SK-N-SH (cell line): ENCODE measurements around the gene MED6. TPM values are rescaled to one million over a fixed set of nuclear protein-coding genes. Genes with fewer than 3 reads are reported as not detected.

Experiments used
- CTCF ChIA-PET: fragments of 300-600, 350-600 bp; formaldehyde crosslinking; extraction: SDS; loops from one replicate; lab custom pipeline; 2021; lab: Yijun Ruan, JAX
- POLR2A ChIA-PET: fragments of 350-600 bp; sonication (Branson Sonifier 250); formaldehyde crosslinking; extraction: SDS; loops from one replicate; lab custom pipeline; 2020; ENCODE audit warnings: antibody characterized with exemption, inconsistent platforms; lab: Yijun Ruan, JAX
- DNase-seq: peaks from one replicate; pipeline ENCODE4 v3.0.0; 2012
- H2AFZ ChIP-seq: fragments of 200-600 bp; sonication (generic); 2 replicates; pipeline ENCODE4 v1.8.1; 2016; ENCODE audit warnings: antibody characterized with exemption, mild to moderate bottlenecking, low read depth
- H3F3A ChIP-seq: fragments of 200-600 bp; sonication (generic); replicated peaks from 2 replicates; pipeline ENCODE3; 2016; ENCODE audit warnings: antibody characterized with exemption, mild to moderate bottlenecking; ENCODE audit not compliant: insufficient read depth
- H3K27ac ChIP-seq, 2 experiments: fragments of 200-500 bp in 1 of 2; fragments of 200-600 bp in 1 of 2; sonication (Bioruptor generic) in 1 of 2; sonication (generic), shearing (Covaris generic) in 1 of 2; 2 replicates each; pipeline versions ENCODE4 v1.5.1 to v1.6.1; 2014 to 2016; ENCODE audit warnings: low read depth in 2 of 2, inconsistent platforms in 1 of 2, low read length in 1 of 2, mild to moderate bottlenecking in 1 of 2, mixed read lengths in 1 of 2
- H3K27me3 ChIP-seq: fragments of 200-600 bp; sonication (generic), shearing (Covaris generic); 2 replicates; pipeline ENCODE4 v1.6.1; 2016; ENCODE audit warnings: mixed run types; ENCODE audit not compliant: insufficient read depth
- H3K36me3 ChIP-seq, 2 experiments: fragments of 200-500 bp in 1 of 2; fragments of 200-600 bp in 1 of 2; sonication (Bioruptor generic) in 1 of 2; sonication (generic) in 1 of 2; replicated peaks in 1 of 2; 2 replicates each; pipeline versions ENCODE3 to v1.5.1; 2014 to 2016; ENCODE audit warnings: low read length in 1 of 2, mild to moderate bottlenecking in 1 of 2; ENCODE audit not compliant: insufficient read depth in 2 of 2, control insufficient read depth in 1 of 2
- H3K4me1 ChIP-seq, 2 experiments: fragments of 200-500 bp in 1 of 2; fragments of 200-600 bp in 1 of 2; sonication (Bioruptor generic) in 1 of 2; sonication (generic), shearing (Covaris generic) in 1 of 2; 2 replicates each; pipeline versions ENCODE4 v1.5.1 to v1.6.1; 2014 to 2016; ENCODE audit warnings: low read depth in 1 of 2, low read length in 1 of 2, mixed run types in 1 of 2; ENCODE audit not compliant: insufficient read depth in 2 of 2, control insufficient read depth in 1 of 2
- H3K4me2 ChIP-seq: fragments of 200-600 bp; sonication (generic), shearing (Covaris generic); 2 replicates; pipeline ENCODE4 v1.6.1; 2017; ENCODE audit warnings: mixed run types
- H3K4me3 ChIP-seq, 2 experiments: fragments of 200-500 bp in 1 of 2; fragments of 200-600 bp in 1 of 2; sonication (Bioruptor generic) in 1 of 2; sonication (generic), shearing (Covaris generic) in 1 of 2; 2 replicates each; pipeline versions ENCODE4 v1.5.1 to v1.8.1; 2014 to 2016; ENCODE audit warnings: low read depth in 2 of 2, inconsistent platforms in 1 of 2, low read length in 1 of 2, mild to moderate bottlenecking in 1 of 2, mixed read lengths in 1 of 2, moderate library complexity in 1 of 2
- H3K79me2 ChIP-seq: fragments of 200-600 bp; sonication (generic); 2 replicates; pipeline ENCODE4 v1.8.1; 2017; ENCODE audit warnings: mild to moderate bottlenecking; ENCODE audit not compliant: insufficient read depth
- H3K9ac ChIP-seq: fragments of 200-600 bp; sonication (generic); 2 replicates; pipeline ENCODE4 v1.6.1; 2017; ENCODE audit warnings: mixed run types
- H3K9me2 ChIP-seq: fragments of 200-600 bp; sonication (generic); 2 replicates; pipeline ENCODE4 v1.6.1; 2017; ENCODE audit warnings: mixed run types
- H3K9me3 ChIP-seq: fragments of 200-600 bp; sonication (generic); 2 replicates; pipeline ENCODE4 v1.6.1; 2017; ENCODE audit warnings: mixed run types, mild to moderate bottlenecking, moderate library complexity
- H4K20me1 ChIP-seq: fragments of 200-600 bp; sonication (generic); 2 replicates; pipeline ENCODE4 v1.6.1; 2017; ENCODE audit warnings: mild to moderate bottlenecking, mixed run types; ENCODE audit not compliant: insufficient read depth
- CHD2 ChIP-seq: fragments of 150-350 bp; IDR thresholded peaks from 2 replicates; pipeline ENCODE4 v1.6.1; 2018; ENCODE audit warnings: low read length; ENCODE audit not compliant: partially characterized antibody
- ELF1 ChIP-seq: IDR thresholded peaks from 2 replicates; pipeline ENCODE4 v1.4.0; 2012
- EP300 ChIP-seq, 2 experiments: IDR thresholded peaks; 2 replicates each; pipeline versions ENCODE4 v1.4.0 to v1.6.1; 2012; ENCODE audit warnings: borderline replicate concordance in 1 of 2, low read depth in 1 of 2, low read length in 1 of 2
- FOSL2 ChIP-seq: IDR thresholded peaks from 2 replicates; pipeline ENCODE4 v1.4.0; 2012; ENCODE audit warnings: low read depth, mild to moderate bottlenecking, moderate library complexity, borderline replicate concordance
- FOXJ3 ChIP-seq: sonication (generic); formaldehyde crosslinking; IDR thresholded peaks from 2 replicates; pipeline ENCODE4 v1.5.1; 2020; ENCODE audit warnings: mild to moderate bottlenecking, missing genetic modification reagents
- GATA2 ChIP-seq: sonication (generic); formaldehyde crosslinking; IDR thresholded peaks from 2 replicates; pipeline ENCODE4 v1.5.0; 2020; ENCODE audit warnings: mild to moderate bottlenecking, missing genetic modification reagents
- NFIC ChIP-seq: IDR thresholded peaks from 2 replicates; pipeline ENCODE4 v1.4.0; 2012; ENCODE audit warnings: borderline replicate concordance
- NRF1 ChIP-seq: IDR thresholded peaks from 2 replicates; pipeline ENCODE4 v1.6.1; 2012; ENCODE audit warnings: low read depth, mild to moderate bottlenecking, low read length
- POLR2AphosphoS5 ChIP-seq: IDR thresholded peaks from 2 replicates; pipeline ENCODE4 v1.6.1; 2012; ENCODE audit warnings: low read depth, low read length
- RAD21 ChIP-seq: IDR thresholded peaks from 2 replicates; pipeline ENCODE4 v1.6.1; 2012; ENCODE audit warnings: mild to moderate bottlenecking, low read length
- RCOR1 ChIP-seq: fragments of 150-350 bp; IDR thresholded peaks from 2 replicates; pipeline ENCODE4 v1.6.1; 2017; ENCODE audit warnings: antibody characterized with exemption, low read length
- RFX5 ChIP-seq: IDR thresholded peaks from 2 replicates; pipeline ENCODE4 v1.6.1; 2012; ENCODE audit warnings: mild to moderate bottlenecking, improper control_type of control experiment, low read length
- TAF1 ChIP-seq: IDR thresholded peaks from 2 replicates; pipeline ENCODE4 v1.6.1; 2012; ENCODE audit warnings: low read depth, mild to moderate bottlenecking, low read length, moderate library complexity, borderline replicate concordance
- TEAD4 ChIP-seq: IDR thresholded peaks from 2 replicates; pipeline ENCODE4 v1.4.0; 2012; ENCODE audit warnings: mild to moderate bottlenecking, borderline replicate concordance; ENCODE audit not compliant: insufficient read depth
- WGBS: methylation state at CpG from one replicate; pipeline ENCODE4 v1.1.6; 2017; ENCODE audit warnings: low lambda C conversion rate; 5-methylcytosine and 5-hydroxymethylcytosine counted together
- polyA plus RNA-seq, 3 experiments: library from polyadenylated mRNA; depleted of rRNA; stranded (reverse); fragments of >200 nt; gene quantifications; 2 replicates each; pipeline ENCODE4 v1.2.3, GENCODE V29; 2012
- TF ChIP-seq, protein P1 (sequence below): IDR thresholded peaks from 2 replicates; pipeline ENCODE4 v1.4.0; 2012; ENCODE audit warnings: low read depth, borderline replicate concordance
- TF ChIP-seq, protein P2 (sequence below): fragments of 150-350 bp; IDR thresholded peaks from 2 replicates; pipeline ENCODE4 v1.6.1; 2016; ENCODE audit warnings: mild to moderate bottlenecking, low read depth, low read length
- TF ChIP-seq, protein P3 (sequence below): IDR thresholded peaks from 2 replicates; pipeline ENCODE4 v1.6.1; 2012; ENCODE audit warnings: mild to moderate bottlenecking, low read depth, low read length, moderate library complexity

MED6 gene
- polyA plus RNA-seq, 1 of the 3 experiments (the other 2 are of a cell fraction): 24.2 TPM

DNA sequence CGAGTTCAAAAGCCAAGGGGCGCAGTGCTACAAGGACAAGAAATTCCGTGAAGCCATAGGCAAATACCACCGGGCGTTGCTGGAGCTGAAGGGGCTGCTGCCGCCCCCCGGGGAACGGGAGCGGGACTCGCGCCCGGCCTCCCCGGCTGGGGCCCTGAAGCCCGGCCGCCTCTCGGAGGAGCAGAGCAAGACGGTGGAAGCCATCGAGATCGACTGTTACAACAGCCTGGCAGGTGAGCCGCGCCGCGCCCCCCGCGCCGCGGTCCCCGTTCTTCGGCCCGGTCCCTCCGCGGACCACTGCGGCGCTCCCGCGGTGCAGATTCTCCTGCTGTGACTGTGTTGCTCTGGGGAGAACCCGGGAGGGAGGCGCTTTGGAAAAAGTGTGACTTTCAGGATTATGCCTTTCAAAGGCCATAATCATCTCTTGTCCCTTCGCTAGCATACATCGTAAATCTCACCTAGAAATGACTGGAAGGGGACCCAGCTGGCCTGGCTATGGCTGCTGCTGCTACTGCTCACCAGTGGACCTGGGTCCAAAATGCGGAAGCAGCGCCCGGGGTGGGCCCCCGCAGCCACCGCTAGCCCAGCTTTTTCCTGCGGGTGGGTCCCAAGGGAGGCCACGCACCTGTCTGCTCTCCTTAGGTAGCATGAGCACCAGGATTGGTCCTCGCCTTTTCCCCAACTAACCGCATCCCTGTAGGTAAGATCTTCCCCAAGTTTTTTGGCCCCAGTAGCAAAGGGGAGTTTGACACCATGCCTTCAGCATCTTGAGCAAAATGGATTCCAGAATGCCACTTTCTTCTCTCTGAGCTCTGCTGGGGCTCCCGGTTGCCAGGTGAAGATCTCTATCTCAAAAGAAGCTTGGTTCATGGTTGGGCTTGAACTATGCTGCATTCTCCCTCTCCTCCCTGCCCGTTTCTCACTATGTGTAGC, 42.1 kb upstream of the MED6 start:
- H3K9me3 ChIP-seq: no peaks in the 10 kb centered on the region
- no peaks in the 10 kb centered on the region for H3K9me2 ChIP-seq
- no peaks in the 10 kb centered on the region for H4K20me1 ChIP-seq
- peaks cover 0 to 15% of the 10 kb centered on the region in 2 experiments; a peak in 2 of 4 replicates for H3K4me1 ChIP-seq
- no peaks in the 10 kb centered on the region for H3K79me2 ChIP-seq
- no peak overlapping the region for H3K27ac ChIP-seq
- H3K27me3 ChIP-seq: peaks cover 28% of the 10 kb centered on the region; the same call in 1 of the 2 replicates
- peak; percentile 77 for DNase-seq
- H3K9ac ChIP-seq: no peak overlapping the region
- TF ChIP-seq EP300 (IDR thresholded peaks at IDR 0.05; ENCODE audit: borderline replicate concordance in 1 of 2, low read depth in 1 of 2, low read length in 1 of 2) (no peak), POLR2AphosphoS5 (no peak), ELF1 (no peak), FOXJ3 (CRISPR knock-in tag) (no peak), RCOR1 (no peak), RAD21 (no peak), GATA2 (CRISPR knock-in tag) (no peak), RFX5 (no peak), TAF1 (no peak), CHD2 (no peak), NFIC (no peak), TEAD4 (no peak), FOSL2 (no peak), NRF1 (no peak)
- TF ChIP-seq, protein P1, sequence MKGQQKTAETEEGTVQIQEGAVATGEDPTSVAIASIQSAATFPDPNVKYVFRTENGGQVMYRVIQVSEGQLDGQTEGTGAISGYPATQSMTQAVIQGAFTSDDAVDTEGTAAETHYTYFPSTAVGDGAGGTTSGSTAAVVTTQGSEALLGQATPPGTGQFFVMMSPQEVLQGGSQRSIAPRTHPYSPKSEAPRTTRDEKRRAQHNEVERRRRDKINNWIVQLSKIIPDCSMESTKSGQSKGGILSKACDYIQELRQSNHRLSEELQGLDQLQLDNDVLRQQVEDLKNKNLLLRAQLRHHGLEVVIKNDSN: no peak
- TF ChIP-seq, protein P2, sequence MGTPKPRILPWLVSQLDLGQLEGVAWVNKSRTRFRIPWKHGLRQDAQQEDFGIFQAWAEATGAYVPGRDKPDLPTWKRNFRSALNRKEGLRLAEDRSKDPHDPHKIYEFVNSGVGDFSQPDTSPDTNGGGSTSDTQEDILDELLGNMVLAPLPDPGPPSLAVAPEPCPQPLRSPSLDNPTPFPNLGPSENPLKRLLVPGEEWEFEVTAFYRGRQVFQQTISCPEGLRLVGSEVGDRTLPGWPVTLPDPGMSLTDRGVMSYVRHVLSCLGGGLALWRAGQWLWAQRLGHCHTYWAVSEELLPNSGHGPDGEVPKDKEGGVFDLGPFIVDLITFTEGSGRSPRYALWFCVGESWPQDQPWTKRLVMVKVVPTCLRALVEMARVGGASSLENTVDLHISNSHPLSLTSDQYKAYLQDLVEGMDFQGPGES: no peak
- TF ChIP-seq, protein P3, sequence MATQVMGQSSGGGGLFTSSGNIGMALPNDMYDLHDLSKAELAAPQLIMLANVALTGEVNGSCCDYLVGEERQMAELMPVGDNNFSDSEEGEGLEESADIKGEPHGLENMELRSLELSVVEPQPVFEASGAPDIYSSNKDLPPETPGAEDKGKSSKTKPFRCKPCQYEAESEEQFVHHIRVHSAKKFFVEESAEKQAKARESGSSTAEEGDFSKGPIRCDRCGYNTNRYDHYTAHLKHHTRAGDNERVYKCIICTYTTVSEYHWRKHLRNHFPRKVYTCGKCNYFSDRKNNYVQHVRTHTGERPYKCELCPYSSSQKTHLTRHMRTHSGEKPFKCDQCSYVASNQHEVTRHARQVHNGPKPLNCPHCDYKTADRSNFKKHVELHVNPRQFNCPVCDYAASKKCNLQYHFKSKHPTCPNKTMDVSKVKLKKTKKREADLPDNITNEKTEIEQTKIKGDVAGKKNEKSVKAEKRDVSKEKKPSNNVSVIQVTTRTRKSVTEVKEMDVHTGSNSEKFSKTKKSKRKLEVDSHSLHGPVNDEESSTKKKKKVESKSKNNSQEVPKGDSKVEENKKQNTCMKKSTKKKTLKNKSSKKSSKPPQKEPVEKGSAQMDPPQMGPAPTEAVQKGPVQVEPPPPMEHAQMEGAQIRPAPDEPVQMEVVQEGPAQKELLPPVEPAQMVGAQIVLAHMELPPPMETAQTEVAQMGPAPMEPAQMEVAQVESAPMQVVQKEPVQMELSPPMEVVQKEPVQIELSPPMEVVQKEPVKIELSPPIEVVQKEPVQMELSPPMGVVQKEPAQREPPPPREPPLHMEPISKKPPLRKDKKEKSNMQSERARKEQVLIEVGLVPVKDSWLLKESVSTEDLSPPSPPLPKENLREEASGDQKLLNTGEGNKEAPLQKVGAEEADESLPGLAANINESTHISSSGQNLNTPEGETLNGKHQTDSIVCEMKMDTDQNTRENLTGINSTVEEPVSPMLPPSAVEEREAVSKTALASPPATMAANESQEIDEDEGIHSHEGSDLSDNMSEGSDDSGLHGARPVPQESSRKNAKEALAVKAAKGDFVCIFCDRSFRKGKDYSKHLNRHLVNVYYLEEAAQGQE: no peak
- ChIA-PET POLR2A (interaction anchor here (0.9 kb wide), 1 partner anchor 42 kb away, joined by 3 read pairs; the partner anchor contains the start of gene MED6), CTCF (interaction anchor here (0.9 to 2.7 kb wide), 5 partner anchors 15 to 176 kb away, joined by 3 to 7 read pairs (median 3); no protein-coding TSS in a partner anchor)
- peak overlapping the region; percentile 64 to 71 for H3K4me3 ChIP-seq
- no peaks in the 10 kb centered on the region for H3F3A ChIP-seq
- 31% methylated on average over 15 of the region's 51 CpGs for WGBS
- H3K4me2 ChIP-seq: peak overlapping the region; percentile 94
- peak overlapping the region; percentile 87; the same call in 1 of the 2 replicates for H2AFZ ChIP-seq
- H3K36me3 ChIP-seq: no peaks in the 10 kb centered on the region
